GOT3 (cell line): ENCODE measurements around the gene HOXA3.
A peak's percentile ranks its signal among the peaks of the same experiment; 100 is the strongest.

Source experiments
- DNase-seq: peaks from one replicate; lab custom pipeline; 2025; ENCODE audit warnings: mixed read lengths; lab: John Stamatoyannopoulos, UW

Gene HOXA3

DNA sequence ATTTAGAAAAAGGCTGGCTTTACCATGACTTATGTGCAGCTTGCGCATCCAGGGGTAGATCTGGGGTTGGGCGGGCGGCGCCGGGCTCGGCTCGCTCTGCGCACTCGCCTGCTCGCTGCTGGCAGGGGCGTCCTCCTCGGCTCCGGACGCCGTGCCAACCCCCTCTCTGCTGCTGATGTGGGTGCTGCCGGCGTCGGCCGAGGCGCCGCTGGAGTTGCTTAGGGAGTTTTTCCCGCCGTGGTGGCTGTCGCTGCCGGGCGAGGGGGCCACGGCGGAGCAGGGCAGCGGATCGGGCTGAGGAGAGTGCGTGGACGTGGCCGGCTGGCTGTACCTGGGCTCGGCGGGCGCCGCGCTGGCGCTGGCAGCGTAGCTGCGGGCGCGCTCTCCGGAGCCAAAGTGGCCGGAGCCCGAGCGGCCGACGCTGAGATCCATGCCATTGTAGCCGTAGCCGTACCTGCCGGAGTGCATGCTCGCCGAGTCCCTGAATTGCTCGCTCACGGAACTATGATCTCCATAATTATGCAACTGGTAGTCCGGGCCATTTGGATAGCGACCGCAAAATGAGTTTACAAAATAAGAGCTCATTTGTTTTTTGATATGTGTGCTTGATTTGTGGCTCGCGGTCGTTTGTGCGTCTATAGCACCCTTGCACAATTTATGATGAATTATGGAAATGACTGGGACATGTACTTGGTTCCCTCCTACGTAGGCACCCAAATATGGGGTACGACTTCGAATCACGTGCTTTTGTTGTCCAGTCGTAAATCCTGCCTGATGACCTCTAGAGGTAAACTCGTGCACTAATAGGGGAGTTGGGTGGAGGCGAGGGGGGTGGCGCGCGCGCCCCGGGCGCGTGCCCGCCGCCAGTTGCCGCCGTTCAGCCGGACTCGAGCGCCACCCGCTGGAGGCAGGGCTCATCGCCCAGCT lies 9.1 kb downstream of the HOXA3 start, which contains the start of gene HOXA5:
HOXA5 (minus strand) TSS at position 659 of the 927 bp plus-strand sequence; CDS start at position 585, 74 bp downstream.
- DNase-seq = peak; percentile 79

GRCh38 chr7:27142580-27143022 lies 9.8 kb downstream of the HOXA3 start:
- DNase-seq = no peak

GRCh38 chr7:27141923-27142579 lies 10.3 kb downstream of the HOXA3 start:
- DNase-seq = no peak

GRCh38 chr7:27141137-27141922 lies 11.1 kb downstream of the HOXA3 start:
- DNase-seq = no peak

DNA sequence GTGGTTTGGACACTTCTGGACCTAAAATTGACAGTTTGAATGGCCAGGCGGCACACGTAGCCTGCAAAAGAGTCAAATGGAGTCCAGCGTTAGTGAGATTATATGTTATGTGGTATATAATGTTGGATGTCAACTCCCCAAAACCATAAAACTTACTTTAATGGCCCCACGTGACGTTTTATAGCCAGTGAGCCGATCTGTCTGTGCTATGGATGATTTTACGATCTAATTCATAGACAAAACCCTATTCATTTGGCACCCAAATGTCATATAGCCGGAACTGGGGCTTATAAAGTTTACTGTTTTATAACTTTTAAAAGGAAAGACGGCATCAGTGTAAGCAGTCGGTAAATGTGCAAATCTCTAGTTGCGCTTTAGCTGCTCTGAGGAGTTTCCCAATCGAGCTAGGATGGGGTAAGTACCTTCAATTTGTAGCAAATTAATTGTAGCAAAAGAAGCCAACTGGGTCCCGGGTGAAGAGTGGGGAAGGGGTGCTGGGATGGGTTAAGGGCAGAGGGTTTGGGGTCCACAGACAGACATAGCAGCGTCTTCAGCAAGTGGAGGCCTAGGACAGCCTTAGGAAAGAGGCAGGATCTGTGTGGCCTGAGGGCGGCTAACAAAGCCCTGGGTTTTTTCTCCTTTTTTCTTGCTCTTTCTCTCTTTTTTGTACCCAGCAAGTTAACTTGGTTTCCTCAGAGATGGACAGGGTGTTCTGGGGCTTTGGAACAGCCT lies 12.1 kb downstream of the HOXA3 start:
- DNase-seq = no peak

DNA sequence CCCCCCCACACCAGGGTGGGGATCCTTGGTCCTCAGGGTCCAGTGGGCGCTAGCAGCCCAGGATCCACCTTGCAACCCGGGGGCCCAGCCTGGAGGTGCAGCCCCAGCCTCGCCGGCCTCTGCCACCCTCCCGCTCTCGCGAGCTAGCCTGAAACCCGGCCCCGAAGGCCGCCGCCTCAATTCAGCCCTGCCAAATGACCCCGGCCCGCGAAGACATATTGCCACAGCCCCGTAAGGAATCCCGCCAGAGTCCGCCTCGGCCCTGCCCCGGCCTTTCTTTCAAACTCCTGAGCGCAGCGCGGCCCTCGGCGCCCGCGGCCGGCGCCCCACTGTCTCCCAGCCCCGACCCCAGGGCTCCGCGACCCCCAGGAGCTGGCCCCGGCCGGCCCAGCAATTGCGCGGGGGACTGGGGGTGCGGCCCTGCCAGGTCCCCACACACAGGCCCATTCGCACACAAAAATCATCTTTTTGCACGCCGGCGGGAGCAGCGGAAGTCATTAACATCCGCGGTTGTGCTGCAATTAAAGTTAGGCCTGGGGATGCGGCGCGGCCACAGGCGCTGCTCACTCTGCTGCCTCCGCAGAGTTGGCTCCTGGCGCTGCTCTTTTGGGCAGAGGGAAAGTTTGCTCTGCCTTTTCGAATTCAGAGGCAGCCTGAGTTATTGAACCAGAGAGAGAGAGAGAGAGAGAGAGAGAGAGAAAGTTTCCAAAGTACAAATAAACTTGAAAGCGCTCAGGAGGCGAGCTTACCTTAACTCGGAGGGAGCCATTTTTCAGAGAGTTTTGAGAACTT lies 12.9 kb downstream of the HOXA3 start:
- no peak for DNase-seq

- DNase-seq = no peak
These were observed 13.4 kb downstream of the HOXA3 start for GRCh38 chr7:27138985-27139333.

GRCh38 chr7:27138472-27138871 lies 13.9 kb downstream of the HOXA3 start:
- no peak for DNase-seq

GRCh38 chr7:27137640-27138315 lies 14.6 kb downstream of the HOXA3 start:
- no peak for DNase-seq

DNA sequence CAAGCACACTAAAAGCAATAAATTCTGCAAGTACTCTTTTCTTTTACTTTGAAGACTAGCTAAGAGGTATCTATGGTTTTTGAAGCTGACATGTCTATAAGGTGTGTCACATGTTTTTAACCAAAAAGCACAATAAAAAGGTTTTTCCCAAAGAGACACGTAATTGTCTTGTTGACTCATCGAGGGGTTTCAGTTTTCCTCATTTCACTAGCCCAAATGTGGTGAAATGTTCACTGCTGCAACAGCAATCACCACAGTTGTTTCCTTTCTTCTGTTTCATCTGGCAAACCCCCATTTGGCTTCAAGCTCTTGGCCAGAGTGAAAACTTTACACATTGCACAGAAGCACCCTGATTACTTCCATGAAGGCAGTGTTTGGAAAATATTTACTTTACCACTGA lies 18.0 kb downstream of the HOXA3 start:
- DNase-seq = no peak

GRCh38 chr7:27133409-27134231 lies 18.8 kb downstream of the HOXA3 start:
- DNase-seq = no peak

DNA sequence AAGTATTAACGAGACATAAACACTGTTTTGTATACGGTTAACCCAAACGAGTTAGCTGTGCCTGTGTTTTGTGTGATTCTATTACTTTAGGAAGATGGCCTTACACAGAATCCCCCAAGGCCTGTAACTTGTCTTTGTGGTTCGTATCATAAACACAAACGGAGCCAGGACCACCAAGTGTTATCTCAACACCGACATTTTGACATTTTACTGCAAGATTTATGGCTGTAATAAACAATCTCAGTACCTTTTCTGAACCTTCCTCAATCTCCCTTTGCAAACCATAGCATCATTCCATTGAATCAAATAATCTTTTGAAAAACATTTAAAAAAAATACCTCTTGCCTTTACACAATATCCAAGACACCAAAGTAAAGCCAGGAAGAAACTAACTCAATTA lies 19.4 kb downstream of the HOXA3 start:
- no peak for DNase-seq

DNA sequence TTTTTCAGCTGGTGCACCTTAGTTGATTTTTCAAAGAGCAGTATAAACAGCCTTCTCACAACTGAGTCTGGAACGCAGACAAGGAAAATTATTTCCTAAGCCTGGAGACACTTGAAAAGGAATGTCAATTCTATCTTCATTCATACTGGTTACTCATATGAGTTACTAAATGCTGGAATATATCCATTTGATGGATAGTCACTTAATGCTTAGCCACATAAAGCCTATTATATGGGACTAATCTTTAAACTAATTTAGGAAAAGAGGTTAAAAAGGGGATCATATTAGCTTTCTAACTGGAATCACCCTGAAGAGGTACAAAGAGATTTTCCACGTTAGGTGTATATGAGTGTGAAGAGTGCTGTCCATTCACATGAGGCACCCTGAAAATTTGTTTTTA lies 20.2 kb downstream of the HOXA3 start:
- DNase-seq = no peak

- DNase-seq = no peak
These were observed 21.0 kb downstream of the HOXA3 start for GRCh38 chr7:27131390-27131819.

- peak; percentile 68 for DNase-seq
These were observed 21.6 kb downstream of the HOXA3 start, which contains the start of gene HOXA4 for GRCh38 chr7:27130540-27131389. Gene HOXA4 (minus strand): TSS chr7:27130757. CDS start chr7:27130733, 24 bp downstream.

DNA sequence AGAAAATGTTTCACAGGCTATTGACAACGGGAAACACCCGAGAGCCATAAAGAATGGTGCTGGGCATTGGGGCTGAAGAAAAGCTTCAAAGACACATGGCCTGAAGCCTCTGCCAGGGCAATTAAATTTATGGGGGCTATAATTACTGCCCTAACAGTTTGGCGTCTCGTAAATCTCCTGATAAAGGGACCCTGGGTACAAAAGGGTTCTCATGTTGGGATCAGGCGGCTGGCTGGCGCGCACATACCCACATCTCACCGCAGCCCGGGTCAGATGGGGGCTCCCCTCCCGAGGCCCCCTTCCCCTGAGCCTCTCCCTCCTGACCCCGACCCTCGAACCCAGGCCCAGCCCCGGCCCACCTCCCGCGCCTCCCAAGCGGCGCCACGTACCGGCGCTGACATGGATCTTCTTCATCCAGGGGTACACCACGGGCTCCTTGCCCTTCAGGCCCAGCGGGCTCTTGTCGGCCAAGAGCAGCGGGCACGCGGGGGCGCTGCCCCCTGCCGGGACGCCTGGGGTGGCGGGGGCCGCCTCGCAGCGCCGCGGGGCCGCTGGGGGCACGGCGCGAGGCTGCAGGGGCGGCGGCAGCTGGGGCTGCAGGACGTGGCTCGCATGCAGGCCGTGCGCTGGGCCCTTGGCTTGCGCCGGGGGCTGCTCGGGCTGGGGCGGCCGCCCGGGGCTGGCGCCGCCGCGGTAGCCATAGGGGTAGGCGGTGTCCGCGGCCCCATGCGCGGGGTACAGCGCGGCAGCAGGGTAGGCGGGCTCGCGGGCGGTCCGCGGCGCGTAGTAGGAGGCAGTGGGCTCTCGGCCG lies 22.4 kb downstream of the HOXA3 start:
- no peak for DNase-seq
